HG03457 (cell line): ENCODE data around the gene SLC17A2.
"Not testable (repeated sequence)": the region's sequence is repeated elsewhere in the genome, so short reads cannot be mapped to it uniquely, and the experiment has no call there.

Experiments
- ATAC-seq: cut with Tn5 transposase; IDR thresholded peaks from one replicate; pipeline ENCODE4 v1.9.1; 2021; ENCODE audit warnings: moderate number of reproducible peaks; ENCODE audit not compliant: unreplicated experiment

The SLC17A2 gene

GRCh38 chr6:25951296-25952032 is 21.0 kb upstream of the SLC17A2 start:
- no peak for ATAC-seq

- no peak for ATAC-seq
These were observed 19.8 kb upstream of the SLC17A2 start for GRCh38 chr6:25950297-25950696.

- ATAC-seq, result no peak
These were observed 19.2 kb upstream of the SLC17A2 start for GRCh38 chr6:25949695-25950094.

GRCh38 chr6:25947492-25947891 is 17.0 kb upstream of the SLC17A2 start:
- not testable (repeated sequence) for ATAC-seq

GRCh38 chr6:25946631-25947030 is 16.1 kb upstream of the SLC17A2 start:
- ATAC-seq, result no peak

- ATAC-seq, result not testable (repeated sequence)
These were observed 15.2 kb upstream of the SLC17A2 start for GRCh38 chr6:25945738-25946137.

- ATAC-seq, result peak; percentile 81
These were observed 14.4 kb upstream of the SLC17A2 start for GRCh38 chr6:25944688-25945574.

- ATAC-seq, result no peak
These were observed 13.4 kb upstream of the SLC17A2 start for GRCh38 chr6:25943887-25944286.

GRCh38 chr6:25942561-25943147 is 12.2 kb upstream of the SLC17A2 start:
- ATAC-seq, result no peak

GRCh38 chr6:25939593-25939992 is 9.1 kb upstream of the SLC17A2 start:
- ATAC-seq, result no peak

- ATAC-seq, result no peak
These were observed 5.5 kb upstream of the SLC17A2 start for GRCh38 chr6:25935953-25936352.

- ATAC-seq, result no peak
These were observed 4.3 kb upstream of the SLC17A2 start for GRCh38 chr6:25934735-25935313.

- no peak for ATAC-seq
These were observed 3.7 kb upstream of the SLC17A2 start for GRCh38 chr6:25934156-25934555.

GRCh38 chr6:25931411-25931709 is 869 bp upstream of the SLC17A2 start:
- no peak for ATAC-seq

- ATAC-seq, result not testable (repeated sequence)
These were observed 706 bp downstream of the SLC17A2 start for GRCh38 chr6:25929785-25930184.

GRCh38 chr6:25928562-25929324 is 1.7 kb downstream of the SLC17A2 start:
- ATAC-seq, result no peak

GRCh38 chr6:25927756-25928216 is 2.7 kb downstream of the SLC17A2 start:
- no peak for ATAC-seq

- no peak for ATAC-seq
These were observed 3.3 kb downstream of the SLC17A2 start for GRCh38 chr6:25927178-25927577.

- no peak for ATAC-seq
These were observed 4.6 kb downstream of the SLC17A2 start for GRCh38 chr6:25925876-25926275.

- ATAC-seq, result no peak
These were observed 8.2 kb downstream of the SLC17A2 start for GRCh38 chr6:25922301-25922700.
